Measurements from ENCODE around the gene DNAJC7. TPM values are rescaled to one million over a fixed set of nuclear protein-coding genes. Genes with fewer than 3 reads are reported as not detected.

Gene DNAJC7
- polyA plus RNA-seq, 1 of the 3 experiments (the other 2 are of a cell fraction) = 38.8 TPM

- Histone ChIP-seq H3K36me3 (replicated peaks in 1 of 2; ENCODE audit: control insufficient read depth in 1 of 2, insufficient read depth in 2 of 2, low read length in 1 of 2) (peaks cover 52 to 78% of the 10 kb centered on the region in 2 experiments), H3K9me2 (no peaks in the 10 kb centered on the region), H3K9ac (no peak overlapping the region), H3K79me2 (ENCODE audit: insufficient read depth) (peaks cover 48% of the 10 kb centered on the region), H4K20me1 (ENCODE audit: insufficient read depth) (0 out of 2 replicates have a peak, but pooled peaks cover 8% of the 10 kb centered on the region), H2AFZ (ENCODE audit: low read depth) (no peak overlapping the region), H3F3A (replicated peaks; ENCODE audit: insufficient read depth) (peaks cover 10% of the 10 kb centered on the region), H3K4me1 (ENCODE audit: control insufficient read depth in 1 of 2, insufficient read depth in 2 of 2, low read depth in 1 of 2, low read length in 1 of 2) (peaks cover 0 to 66% of the 10 kb centered on the region in 2 experiments; a peak in 2 of 4 replicates), H3K27me3 (ENCODE audit: insufficient read depth) (no peaks in the 10 kb centered on the region), H3K4me2 (no peak overlapping the region), H3K9me3 (no peaks in the 10 kb centered on the region), H3K27ac (ENCODE audit: low read depth in 2 of 2, low read length in 1 of 2) (peak overlapping the region in 1 of 2 experiments; percentile 92; a peak in 2 of 4 replicates), H3K4me3 (ENCODE audit: low read depth in 2 of 2, low read length in 1 of 2) (no peak overlapping the region; a peak in 1 of 4 replicates)
- peak; percentile 72 for DNase-seq
- ChIA-PET CTCF (interaction anchor here (0.7 to 5.4 kb wide), 9 partner anchors 10 to 186 kb away, joined by 3 to 47 read pairs (median 3); partner anchors contain the start of genes DNAJC7, JUP and NKIRAS2), POLR2A (interaction anchor here (1.1 to 1.8 kb wide), 5 partner anchors 10 to 44 kb away, joined by 3 to 19 read pairs (median 4); partner anchors contain the start of gene DNAJC7)
- 74% methylated on average over 12 of the region's 22 CpGs for WGBS (ENCODE audit: low lambda C conversion rate)
- TF ChIP-seq JUND (IDR thresholded peaks at IDR 0.05) (no peak), EZH2phosphoT487 (IDR thresholded peaks at IDR 0.05; ENCODE audit: borderline replicate concordance, low read depth) (no peak), PBX3 (IDR thresholded peaks at IDR 0.05) (no peak), TEAD4 (IDR thresholded peaks at IDR 0.05; ENCODE audit: borderline replicate concordance, insufficient read depth) (no peak), RCOR1 (IDR thresholded peaks at IDR 0.05; ENCODE audit: low read length) (peak; percentile 30; the same call in 1 of the 2 replicates), EP300 (IDR thresholded peaks at IDR 0.05; ENCODE audit: borderline replicate concordance in 1 of 2, low read depth in 1 of 2, low read length in 1 of 2) (peak in 1 of 2 experiments; percentile 52; a peak in 2 of 4 replicates), CHD2 (IDR thresholded peaks at IDR 0.05; ENCODE audit: low read length, partially characterized antibody) (peak; percentile 30), FOXJ3 (CRISPR knock-in tag; IDR thresholded peaks at IDR 0.05) (peak; percentile 53; the same call in 1 of the 2 replicates), POLR2AphosphoS5 (IDR thresholded peaks at IDR 0.05; ENCODE audit: low read depth, low read length) (peak; percentile 23; the same call in 1 of the 2 replicates)
- TF ChIP-seq, protein P1, sequence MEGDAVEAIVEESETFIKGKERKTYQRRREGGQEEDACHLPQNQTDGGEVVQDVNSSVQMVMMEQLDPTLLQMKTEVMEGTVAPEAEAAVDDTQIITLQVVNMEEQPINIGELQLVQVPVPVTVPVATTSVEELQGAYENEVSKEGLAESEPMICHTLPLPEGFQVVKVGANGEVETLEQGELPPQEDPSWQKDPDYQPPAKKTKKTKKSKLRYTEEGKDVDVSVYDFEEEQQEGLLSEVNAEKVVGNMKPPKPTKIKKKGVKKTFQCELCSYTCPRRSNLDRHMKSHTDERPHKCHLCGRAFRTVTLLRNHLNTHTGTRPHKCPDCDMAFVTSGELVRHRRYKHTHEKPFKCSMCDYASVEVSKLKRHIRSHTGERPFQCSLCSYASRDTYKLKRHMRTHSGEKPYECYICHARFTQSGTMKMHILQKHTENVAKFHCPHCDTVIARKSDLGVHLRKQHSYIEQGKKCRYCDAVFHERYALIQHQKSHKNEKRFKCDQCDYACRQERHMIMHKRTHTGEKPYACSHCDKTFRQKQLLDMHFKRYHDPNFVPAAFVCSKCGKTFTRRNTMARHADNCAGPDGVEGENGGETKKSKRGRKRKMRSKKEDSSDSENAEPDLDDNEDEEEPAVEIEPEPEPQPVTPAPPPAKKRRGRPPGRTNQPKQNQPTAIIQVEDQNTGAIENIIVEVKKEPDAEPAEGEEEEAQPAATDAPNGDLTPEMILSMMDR (IDR thresholded peaks at IDR 0.05) = no peak
These were observed 44.5 kb downstream of the DNAJC7 start for GRCh38 chr17:41972571-41973407.
